GM18951 (cell line): ENCODE data around the gene UFC1.

Source experiments
- POLR2A ChIP-seq: IDR thresholded peaks from 4 replicates; pipeline ENCODE4 v1.6.1; 2011; ENCODE audit warnings: mild to moderate bottlenecking; ENCODE audit not compliant: insufficient read length, insufficient read depth; ENCODE audit errors: extremely low read depth
- in situ Hi-C: fragments of 300-500 bp; cut with MboI; formaldehyde crosslinking; loops from one replicate; pipeline ENCODE4 v1.12.0; 2022; ENCODE audit warnings: low sequenced_read_pairs, mixed read lengths, inconsistent platforms; ENCODE audit not compliant: unreplicated experiment

The UFC1 gene

GRCh38 chr1:161179698-161180097 lies 25.9 kb downstream of the UFC1 start:
- in situ Hi-C loops, result no loop called here

GRCh38 chr1:161180639-161181038 lies 26.9 kb downstream of the UFC1 start:
- in situ Hi-C loops, result no loop called here
- TF ChIP-seq POLR2A, result no peak

More at GRCh38 chr1:161179698-161180097, 25.9 kb downstream of the UFC1 start:
- TF ChIP-seq POLR2A, result no peak

DNA sequence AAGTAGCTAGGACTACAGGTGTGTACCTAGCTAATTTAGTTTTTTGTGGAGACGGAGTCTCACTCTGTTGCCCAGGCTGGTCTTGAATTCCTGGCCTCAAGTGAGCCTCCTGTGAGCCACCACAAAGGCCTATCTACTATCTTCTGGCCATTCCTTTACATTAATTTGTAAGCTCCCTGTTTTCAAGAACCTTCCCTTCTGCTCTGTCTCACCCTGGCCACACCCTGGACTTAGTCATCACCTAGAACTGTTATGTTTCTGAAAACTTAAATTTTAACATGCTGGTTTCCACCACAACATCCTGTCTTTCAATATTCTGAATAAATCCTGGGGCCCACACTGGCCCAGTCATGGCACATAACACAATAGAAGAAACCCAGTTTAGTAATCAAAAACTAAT lies 28.4 kb downstream of the UFC1 start:
- in situ Hi-C loops, result no loop called here
- TF ChIP-seq POLR2A, result no peak

DNA sequence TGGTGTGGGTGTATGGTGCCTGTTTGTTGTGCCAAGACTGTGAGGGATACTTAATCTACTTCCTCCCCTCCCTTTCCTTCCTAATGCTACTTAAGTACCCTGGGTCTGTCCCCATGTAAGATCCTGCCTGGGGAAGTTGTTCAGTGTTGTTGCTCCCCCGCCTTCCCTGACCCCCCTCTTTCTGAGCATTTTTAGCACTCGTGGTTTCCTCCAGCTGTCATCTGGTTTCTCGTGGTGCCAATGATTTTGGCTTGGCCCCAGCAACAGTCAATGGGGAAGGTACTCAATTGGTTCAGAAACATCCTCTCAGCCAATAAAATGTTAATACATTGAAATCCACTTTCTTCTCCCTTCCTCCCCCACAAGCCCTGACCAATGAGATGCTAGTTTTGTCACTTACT lies 31.5 kb downstream of the UFC1 start:
- peak; percentile 38 for TF ChIP-seq POLR2A
- in situ Hi-C loops, result no loop called here

GRCh38 chr1:161185732-161186311 lies 32.0 kb downstream of the UFC1 start:
- no peak for TF ChIP-seq POLR2A
- in situ Hi-C loops, result no loop called here

GRCh38 chr1:161187311-161187710 lies 33.5 kb downstream of the UFC1 start:
- in situ Hi-C loops, result no loop called here
- TF ChIP-seq POLR2A, result no peak

- in situ Hi-C loops, result no loop called here
- no peak for TF ChIP-seq POLR2A
Measured at GRCh38 chr1:161188381-161188780, 34.6 kb downstream of the UFC1 start.

DNA sequence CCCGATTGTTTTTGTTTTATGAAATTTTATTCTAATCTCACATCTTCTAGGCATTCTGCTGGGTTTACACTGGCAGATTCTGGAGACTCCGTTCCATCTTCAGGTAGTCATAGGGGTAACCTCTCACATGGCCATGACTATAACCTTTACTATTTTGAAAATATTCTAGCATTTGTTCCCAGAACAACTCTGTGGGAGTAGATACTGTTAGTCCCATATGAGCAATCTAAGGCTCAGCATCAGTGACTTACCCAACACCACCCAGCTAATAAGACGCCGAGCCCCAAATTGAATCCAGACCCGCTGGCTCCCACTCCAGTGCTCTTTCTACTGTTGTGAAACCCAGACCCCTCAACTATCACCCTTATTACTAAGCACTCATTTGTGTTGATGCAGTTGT lies 35.3 kb downstream of the UFC1 start:
- TF ChIP-seq POLR2A, result no peak
- in situ Hi-C loops, result no loop called here

DNA sequence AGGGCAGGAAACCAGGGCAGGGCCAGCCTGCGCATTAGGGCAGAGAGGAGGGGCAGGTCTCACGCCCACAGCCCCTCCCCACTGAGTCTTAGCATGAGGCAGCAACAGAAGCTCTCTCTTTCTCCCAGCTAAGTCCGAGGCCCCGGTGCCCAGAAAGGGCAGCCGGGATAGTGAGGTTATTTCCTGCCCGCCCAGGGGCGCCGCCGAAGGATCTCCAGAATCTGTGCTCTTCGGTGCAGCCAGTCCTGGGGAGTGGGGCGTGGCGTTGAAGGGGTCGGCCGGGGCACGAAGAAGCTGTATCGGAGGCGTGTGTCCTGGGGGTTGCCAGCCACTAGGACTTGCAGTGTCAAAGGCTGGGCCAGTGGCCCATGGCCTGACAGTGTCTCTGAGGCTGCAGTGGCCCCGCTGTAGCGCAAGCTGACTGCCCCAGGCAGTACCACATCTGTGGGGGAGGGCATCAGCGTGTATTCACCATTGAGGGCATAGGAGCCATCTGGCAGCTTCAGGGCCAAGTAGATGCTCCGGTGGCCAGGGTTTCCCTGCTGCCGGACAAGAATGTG lies 37.3 kb downstream of the UFC1 start:
- no peak for TF ChIP-seq POLR2A
- in situ Hi-C loops, result no loop called here

DNA sequence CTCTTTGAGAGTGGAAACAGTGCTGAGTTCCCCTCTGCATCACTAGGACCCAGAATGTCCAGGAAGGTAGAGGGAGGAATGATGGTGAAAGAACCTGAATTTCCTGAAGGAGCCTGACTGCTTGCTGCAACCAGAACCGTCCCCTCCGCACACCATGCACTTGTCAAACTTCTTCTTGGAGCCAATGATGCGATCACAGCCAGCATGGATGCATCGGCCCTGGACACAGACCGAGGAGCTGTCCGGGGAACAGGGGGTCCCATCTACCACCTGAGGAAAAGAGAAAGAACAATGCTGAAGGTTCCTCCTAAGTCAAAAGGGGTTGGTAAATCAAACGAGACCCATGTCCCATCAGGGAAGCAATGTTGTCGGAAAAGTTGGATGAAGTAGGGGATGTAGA lies 38.2 kb downstream of the UFC1 start:
- no peak for TF ChIP-seq POLR2A
- in situ Hi-C loops, result no loop called here

GRCh38 chr1:161192476-161193465 lies 39.0 kb downstream of the UFC1 start:
- in situ Hi-C loops, result no loop called here
- no peak for TF ChIP-seq POLR2A

DNA sequence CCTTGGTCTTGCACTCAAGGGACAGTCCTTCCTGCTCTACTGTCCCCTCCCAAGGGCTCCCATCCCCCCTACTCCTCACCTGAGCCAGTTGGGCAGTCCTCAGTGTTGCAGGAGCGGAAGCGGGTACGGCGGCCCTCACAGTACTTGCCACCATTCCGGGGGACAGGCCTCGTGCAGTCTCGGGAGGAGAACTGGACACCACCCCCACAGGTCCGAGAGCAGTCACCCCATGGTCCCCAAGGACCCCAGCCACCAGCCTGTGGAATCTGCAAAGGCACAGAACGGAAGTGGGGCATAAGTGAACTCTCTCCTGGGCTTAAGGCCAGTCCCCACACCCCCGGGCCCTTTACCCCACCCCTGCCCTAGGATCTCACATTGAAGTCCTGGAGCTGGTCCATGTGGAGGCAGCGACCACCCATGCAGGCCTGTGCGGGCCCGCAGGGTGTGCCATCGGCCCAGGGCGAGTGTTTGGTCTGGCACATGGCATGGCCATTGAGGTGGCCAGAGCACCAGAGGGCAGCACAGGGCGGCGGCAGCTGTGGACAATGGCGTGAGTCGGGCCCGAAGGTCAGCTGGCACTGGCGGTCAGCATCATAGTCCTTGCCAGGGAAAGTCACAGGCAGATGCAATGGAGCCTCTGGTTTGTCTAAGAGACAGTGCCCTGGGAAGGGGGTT lies 39.9 kb downstream of the UFC1 start:
- in situ Hi-C loops, result no loop called here
- no peak for TF ChIP-seq POLR2A

- in situ Hi-C loops, result no loop called here
- TF ChIP-seq POLR2A, result no peak
Measured at GRCh38 chr1:161195171-161195570, 41.4 kb downstream of the UFC1 start.
